ENCODE data around the gene ITFG1.

- TF ChIP-seq CTCF (conservative IDR thresholded peaks at IDR 0.05; ENCODE audit: low read length) (no peak), EZH2phosphoT487 (IDR thresholded peaks at IDR 0.05; ENCODE audit: borderline replicate concordance) (no peak)
Measured at GRCh38 chr16:47309581-47310312, 151.1 kb downstream of the ITFG1 start.

All from Loucy (cell line).